HG03469 (cell line): ENCODE data around the gene CHST15.

Experiments used
- ATAC-seq: cut with Tn5 transposase; IDR thresholded peaks from one replicate; pipeline ENCODE4 v1.9.1; 2021; ENCODE audit warnings: mild to moderate bottlenecking, moderate library complexity, moderate number of reproducible peaks; ENCODE audit not compliant: unreplicated experiment

Gene CHST15

DNA sequence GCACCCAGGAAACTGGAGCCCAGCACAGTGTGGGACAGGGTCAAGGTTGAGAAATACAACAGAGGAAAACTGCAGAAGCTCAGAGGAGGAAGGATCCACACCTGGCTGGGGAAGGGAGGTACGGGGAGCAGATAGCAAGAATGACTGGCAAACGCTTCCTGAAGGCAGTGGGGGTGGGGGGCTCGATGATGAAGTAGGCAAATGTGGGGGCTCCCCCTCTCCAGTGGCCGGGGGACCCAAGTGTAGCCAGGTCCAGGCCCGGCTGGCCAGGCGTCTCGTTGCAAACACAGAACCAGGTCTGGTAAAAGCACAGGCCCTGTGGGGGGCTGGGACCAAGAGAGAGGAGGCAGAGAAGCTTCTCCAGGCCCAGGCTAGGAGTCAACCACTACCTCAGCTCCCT lies 7.7 kb downstream of the CHST15 start:
- no peak for ATAC-seq

DNA sequence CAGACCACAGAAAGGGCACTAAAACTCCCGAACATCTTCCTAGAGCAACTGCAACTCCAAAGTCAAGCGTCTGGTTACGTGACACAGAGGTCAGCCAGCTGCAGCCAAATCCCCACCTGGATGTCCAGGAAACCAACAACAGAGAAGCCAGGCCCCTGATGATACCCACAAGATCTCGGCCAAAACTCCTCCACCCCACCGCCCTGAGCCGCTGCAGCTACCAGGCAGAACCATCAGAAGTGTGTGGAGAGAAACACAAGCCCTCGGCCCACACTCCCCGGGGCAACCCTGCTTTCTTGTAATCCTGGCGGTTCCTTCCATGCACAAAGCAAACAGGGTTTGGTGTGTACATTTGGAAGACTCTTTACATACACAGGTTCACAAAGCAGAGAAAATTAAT lies 8.7 kb downstream of the CHST15 start:
- ATAC-seq, result no peak

DNA sequence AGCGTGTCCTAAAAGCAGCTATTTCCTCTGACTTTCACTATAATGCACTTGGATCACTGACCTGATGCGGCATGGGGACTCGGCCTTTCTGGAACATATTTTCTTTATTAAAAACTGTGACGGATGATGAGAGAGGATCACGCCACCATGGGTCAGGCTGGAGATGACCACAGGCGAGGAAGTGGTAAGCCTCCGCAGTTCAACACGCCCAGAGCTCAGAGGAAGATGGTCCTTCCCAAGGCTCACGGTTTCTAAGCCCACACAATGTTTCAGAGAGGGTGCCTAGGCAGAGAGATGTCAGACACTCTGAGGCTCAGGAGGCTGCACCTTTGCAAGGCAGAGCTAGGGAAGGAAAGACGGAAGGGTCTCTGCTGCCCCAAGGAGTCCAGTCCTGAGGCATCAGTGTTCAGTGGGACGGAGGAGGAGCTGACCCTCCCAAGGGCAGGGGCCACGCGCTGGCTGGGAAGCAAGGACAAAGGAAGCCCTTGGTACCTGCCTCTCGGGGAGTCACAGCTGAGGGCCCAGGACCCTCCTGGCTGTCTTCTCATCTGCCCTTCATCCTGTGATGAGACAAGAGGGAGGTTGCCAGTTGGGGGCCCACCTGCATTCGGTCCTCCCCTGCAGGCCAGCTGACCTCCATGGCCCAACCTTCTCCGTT lies 9.5 kb downstream of the CHST15 start:
- ATAC-seq, result no peak

GRCh38 chr10:124083047-124083739 lies 10.2 kb downstream of the CHST15 start:
- ATAC-seq, result no peak

GRCh38 chr10:124082555-124082954 lies 10.8 kb downstream of the CHST15 start:
- ATAC-seq, result no peak

DNA sequence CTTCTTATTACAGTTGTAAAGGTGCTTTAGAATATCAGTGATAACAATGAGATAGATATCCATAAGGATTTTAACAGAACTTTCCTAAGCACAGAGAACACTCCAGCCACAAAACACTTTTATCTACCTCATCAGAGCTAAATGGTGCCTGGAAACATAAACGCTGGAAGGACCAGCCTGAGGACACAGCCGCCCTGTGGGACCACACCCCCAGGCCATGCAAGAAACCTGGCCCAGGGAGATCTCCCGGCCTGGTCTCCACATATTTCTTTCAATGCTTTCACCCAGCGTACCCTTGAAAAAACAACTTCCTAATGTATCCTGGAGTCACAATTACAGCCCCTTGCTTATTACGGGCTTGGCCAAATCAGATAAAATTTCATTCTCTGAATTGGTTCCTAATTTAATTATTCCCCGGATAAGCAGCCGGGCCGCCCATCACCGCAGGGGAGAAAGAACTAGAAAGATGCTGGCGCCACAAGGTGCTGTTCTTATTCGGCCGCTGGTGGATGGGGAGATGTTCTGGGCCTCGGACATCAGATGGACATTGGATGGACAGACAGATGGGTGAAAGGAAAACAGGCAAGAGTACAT lies 11.8 kb downstream of the CHST15 start:
- ATAC-seq, result no peak

DNA sequence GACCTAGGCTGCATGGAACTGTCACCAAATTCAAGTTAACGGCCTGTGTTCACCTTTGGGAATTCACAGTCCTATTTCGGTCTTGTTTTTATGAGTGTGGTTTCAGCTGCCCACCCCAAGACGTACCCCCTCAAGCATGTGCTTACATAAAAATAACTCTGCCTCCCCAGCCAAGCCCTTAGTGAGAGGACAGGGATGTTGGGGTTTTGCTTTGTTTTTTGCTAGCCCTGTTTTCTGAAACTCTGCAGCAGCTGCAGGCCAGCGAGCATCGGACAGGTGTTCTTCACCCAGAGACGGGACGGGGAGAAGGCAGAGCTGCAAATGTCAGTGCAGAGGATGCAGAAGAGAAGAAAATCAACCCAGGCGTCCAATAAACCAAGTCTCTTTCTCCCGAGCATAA lies 13.5 kb downstream of the CHST15 start:
- ATAC-seq, result no peak

DNA sequence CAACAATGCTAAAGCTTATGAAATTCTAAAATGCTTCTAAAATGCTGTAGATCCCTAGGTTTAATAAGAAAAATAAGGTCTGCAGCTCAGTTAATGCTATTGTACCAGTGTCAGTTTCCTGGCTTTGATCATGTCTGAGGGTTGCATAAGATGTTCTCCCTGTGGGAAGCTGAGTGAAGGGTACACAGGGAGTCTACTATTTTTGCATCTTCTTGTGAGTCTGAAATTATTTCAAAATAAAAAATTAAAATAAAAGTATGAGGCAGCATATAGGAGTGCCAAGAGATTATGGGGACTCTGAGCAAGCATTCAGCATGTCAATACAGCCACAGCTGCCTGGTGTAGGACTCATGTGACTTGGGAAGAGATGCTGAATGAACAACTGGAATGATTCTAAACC lies 14.7 kb downstream of the CHST15 start:
- ATAC-seq, result no peak

GRCh38 chr10:124078028-124078427 lies 15.4 kb downstream of the CHST15 start:
- no peak for ATAC-seq

- no peak for ATAC-seq
Observed at GRCh38 chr10:124077208-124077993, 16.0 kb downstream of the CHST15 start.

DNA sequence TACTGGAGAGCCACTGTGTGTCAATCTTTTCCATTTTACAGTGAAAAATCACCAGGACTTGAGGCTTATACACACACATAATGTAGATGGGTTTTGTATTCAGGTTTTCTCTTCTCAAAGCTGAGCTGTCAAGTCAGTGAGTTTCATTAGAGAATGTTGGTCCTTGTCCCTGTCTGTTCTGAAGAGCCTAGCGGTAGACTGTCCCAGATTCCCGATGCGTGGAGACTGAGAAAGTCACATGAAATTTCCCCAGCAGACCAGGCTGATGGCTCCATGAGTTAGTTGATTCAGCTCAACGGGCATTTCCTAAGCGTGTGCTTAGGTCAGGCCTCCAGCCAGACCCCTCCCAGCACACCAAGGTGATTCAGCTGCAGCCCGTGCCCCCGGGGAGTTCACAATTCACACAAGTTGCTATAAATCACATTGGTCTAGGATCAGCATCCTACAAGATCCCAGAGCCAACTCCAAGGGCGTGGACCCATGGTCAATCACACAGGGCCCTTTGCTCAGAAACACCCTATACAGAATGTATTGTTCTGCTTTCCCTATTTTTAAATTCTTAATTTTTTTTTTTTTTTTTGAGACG lies 17.2 kb downstream of the CHST15 start:
- ATAC-seq, result no peak

GRCh38 chr10:124075231-124075955 lies 18.0 kb downstream of the CHST15 start:
- no peak for ATAC-seq

DNA sequence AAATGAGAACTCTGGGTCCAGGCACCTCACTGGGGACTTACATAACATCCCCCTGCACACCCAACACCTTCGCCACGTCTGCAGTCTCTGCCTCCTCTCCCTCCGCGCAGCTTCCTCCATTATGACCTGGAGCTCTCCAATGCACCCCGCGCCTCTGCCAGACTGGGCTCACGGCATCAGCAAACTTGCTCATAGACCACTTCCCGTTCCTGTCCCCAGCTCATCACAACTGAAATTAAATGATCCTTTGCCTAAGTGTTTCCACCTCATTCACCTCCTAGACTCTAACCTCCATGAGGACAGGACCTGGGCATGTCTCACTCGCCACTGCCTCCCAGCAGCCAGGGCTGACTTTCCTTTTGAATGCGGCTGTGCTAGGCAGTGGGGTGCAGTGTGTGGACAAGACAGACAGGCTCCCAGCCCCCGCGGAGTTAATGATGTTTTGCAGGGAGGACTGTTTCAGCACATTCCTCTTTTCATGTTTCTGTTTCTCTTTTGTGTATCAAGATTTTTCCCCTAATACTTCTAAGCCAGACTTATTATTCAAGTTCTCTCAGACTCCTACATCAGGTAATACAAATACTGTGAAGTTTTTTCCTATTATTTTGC lies 18.8 kb downstream of the CHST15 start:
- no peak for ATAC-seq

DNA sequence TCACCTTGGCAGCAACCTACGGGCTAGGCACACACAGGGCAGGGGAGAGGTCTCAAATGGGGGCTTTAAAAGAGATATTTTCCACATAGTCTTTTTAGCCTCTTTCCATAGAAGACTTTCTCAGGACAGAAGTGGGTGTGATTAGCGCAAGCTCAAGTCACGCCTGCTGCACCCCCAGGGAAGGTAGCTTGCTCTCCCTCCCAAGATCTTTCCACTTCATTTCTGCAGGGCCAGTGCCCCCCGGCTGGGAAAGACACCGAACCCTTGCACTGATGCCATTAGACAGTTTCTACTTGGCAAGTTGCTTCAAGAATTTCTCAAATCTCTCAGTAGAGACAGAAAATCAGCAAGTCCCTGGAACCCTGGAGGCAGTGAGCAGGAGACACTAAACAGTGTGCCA lies 19.4 kb downstream of the CHST15 start:
- ATAC-seq, result no peak

DNA sequence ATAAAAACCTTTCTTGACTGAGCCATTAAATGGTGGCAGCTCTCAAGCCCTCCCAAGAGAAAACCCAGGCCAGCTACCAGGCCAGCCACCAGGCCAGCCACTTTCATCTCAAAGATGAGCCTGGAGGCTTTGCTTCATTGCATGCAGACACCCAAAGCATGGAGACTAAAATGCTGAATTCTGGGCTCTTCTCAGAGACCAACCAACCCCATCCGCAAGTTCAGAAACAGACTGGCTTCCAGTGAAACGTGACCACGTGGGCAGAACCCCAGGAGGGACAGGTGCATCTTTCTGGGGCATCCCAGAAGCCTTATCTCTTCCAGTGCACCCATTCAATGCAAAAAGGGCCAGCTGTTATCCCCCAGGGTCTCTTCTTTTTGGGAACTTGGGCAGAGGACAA lies 20.9 kb downstream of the CHST15 start:
- ATAC-seq, result no peak

GRCh38 chr10:124072106-124072505 lies 21.3 kb downstream of the CHST15 start:
- ATAC-seq, result no peak

DNA sequence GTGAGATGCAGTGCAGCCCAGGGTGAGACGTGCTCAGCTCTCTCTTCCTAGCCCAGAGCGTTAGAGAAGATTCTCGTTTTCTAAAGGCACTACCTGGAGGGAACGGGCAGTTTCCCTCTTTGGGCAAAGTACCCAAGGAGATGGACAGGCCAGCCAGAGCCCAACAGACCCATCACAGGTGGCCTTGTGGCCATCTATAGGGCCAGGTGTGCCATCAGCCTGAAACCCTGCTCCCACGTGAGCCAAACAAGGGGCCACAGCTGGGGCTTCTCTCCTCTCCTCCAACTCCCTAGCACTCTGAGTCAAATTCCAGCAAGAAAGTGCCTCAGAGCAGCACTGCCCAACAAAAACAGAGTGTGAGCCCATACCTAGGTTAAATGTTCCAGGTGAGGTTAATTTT lies 22.3 kb downstream of the CHST15 start:
- ATAC-seq, result no peak

DNA sequence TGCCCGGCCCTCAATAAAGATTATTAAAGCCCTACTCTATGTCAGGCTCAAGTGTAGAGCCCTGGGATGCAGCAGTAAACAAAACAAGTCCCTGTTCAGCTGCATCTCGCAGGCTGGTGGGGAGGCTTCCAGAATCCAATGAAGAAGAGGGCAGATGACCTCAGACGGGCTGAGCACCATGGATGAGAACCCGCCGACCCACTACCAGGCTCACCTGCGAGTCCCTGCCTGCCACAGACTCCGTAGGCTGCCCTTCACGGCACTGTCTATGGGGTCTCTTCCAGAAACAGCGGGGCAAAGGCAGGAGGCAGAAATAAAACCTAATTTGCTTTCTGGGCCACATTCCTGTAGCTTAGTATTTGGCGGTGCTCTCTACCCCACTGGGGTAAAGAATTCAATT lies 22.7 kb downstream of the CHST15 start:
- no peak for ATAC-seq

- ATAC-seq, result no peak
Observed at GRCh38 chr10:124069341-124070264, 23.8 kb downstream of the CHST15 start.
